MM.1S (cell line): ENCODE results near the gene CD276.

Source experiments
- DNase-seq: peaks from one replicate; pipeline ENCODE4 v3.0.0-alpha.2; 2015
- H2AFZ ChIP-seq: fragments of 300-600 bp; sonication (generic); 2 replicates; pipeline ENCODE4 v1.6.0; 2016; ENCODE audit warnings: antibody characterized with exemption, low read length
- H3F3A ChIP-seq: fragments of 300-600 bp; sonication (generic); 2 replicates; pipeline ENCODE4 v1.6.1; 2016; ENCODE audit warnings: mild to moderate bottlenecking, antibody characterized with exemption, low read length, moderate library complexity, mixed read lengths; ENCODE audit not compliant: insufficient read depth
- H3K27ac ChIP-seq: fragments of 300-600 bp; sonication (generic); 2 replicates; pipeline ENCODE4 v1.5.1; 2016; ENCODE audit warnings: mild to moderate bottlenecking, low read length
- H3K27me3 ChIP-seq: fragments of 300-600 bp; sonication (generic); replicated peaks from 2 replicates; pipeline ENCODE4 v1.6.0; 2016; ENCODE audit warnings: low read length; ENCODE audit not compliant: insufficient read depth
- H3K36me3 ChIP-seq: fragments of 300-600 bp; sonication (generic); replicated peaks from 2 replicates; pipeline ENCODE4 v1.6.1; 2016; ENCODE audit warnings: mild to moderate bottlenecking, low read length, mixed read lengths; ENCODE audit not compliant: insufficient read depth
- H3K4me1 ChIP-seq: fragments of 300-600 bp; sonication (generic); 2 replicates; pipeline ENCODE4 v1.6.1; 2016; ENCODE audit warnings: low read length, mixed read lengths
- H3K4me2 ChIP-seq: fragments of 300-600 bp; sonication (generic); 2 replicates; pipeline ENCODE4 v1.6.0; 2016; ENCODE audit warnings: low read depth, low read length
- H3K4me3 ChIP-seq: fragments of 300-600 bp; sonication (generic); 2 replicates; pipeline ENCODE4 v1.5.1; 2016; ENCODE audit warnings: low read length, mixed read lengths
- H3K79me2 ChIP-seq: fragments of 300-600 bp; sonication (generic); 2 replicates; pipeline ENCODE4 v1.6.1; 2016; ENCODE audit warnings: mixed run types, low read length, mixed read lengths
- H3K9ac ChIP-seq: fragments of 300-600 bp; sonication (generic); 2 replicates; pipeline ENCODE4 v1.6.1; 2016; ENCODE audit warnings: low read length, mixed read lengths
- H3K9me2 ChIP-seq: fragments of 300-600 bp; sonication (generic); replicated peaks from 2 replicates; pipeline ENCODE4 v1.6.1; 2016; ENCODE audit warnings: mild to moderate bottlenecking, low read length, mixed read lengths; ENCODE audit not compliant: insufficient read depth
- H3K9me3 ChIP-seq: fragments of 300-600 bp; sonication (generic); replicated peaks from 2 replicates; pipeline ENCODE4 v1.6.1; 2016; ENCODE audit warnings: mild to moderate bottlenecking, low read length, mixed read lengths; ENCODE audit not compliant: insufficient read depth
- H4K20me1 ChIP-seq: fragments of 300-600 bp; sonication (generic); 2 replicates; pipeline ENCODE4 v1.6.1; 2016; ENCODE audit warnings: mild to moderate bottlenecking, low read length, moderate library complexity, mixed read lengths; ENCODE audit not compliant: insufficient read depth
- EZH2 ChIP-seq: fragments of 300-600 bp; sonication (generic); optimal IDR thresholded peaks from 2 replicates; pipeline ENCODE3; 2017; ENCODE audit warnings: low read depth, mild to moderate bottlenecking, antibody characterized with exemption, low read length, mixed read lengths
- EZH2phosphoT487 ChIP-seq: fragments of 300-600 bp; sonication (generic); IDR thresholded peaks from 2 replicates; pipeline ENCODE4 v1.6.1; 2018; ENCODE audit warnings: antibody characterized with exemption, low read length
- TF ChIP-seq, protein P1 (sequence below): fragments of 300-600 bp; sonication (generic); IDR thresholded peaks from 2 replicates; pipeline ENCODE4 v1.5.1; 2016; ENCODE audit warnings: antibody characterized with exemption, low read length, mixed read lengths

CD276 gene

DNA sequence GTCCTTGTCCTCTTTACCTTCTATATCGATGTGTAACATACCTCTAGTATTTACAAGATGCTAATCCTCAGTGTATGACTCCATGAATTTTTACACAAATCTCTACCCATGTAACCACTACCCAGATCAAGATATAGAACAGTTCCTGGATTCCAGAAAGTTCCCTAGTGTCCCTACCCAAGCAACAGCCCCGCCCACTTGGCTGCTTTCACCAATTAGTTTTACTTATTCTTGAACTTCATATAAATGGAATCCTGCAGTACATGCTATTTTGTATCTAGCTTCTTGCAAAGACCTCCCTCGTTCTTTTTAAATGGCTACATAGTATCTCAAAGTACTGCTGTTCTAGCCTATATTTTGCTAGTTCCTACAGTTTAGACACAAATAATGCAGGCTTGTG, 33.0 kb downstream of the CD276 start:
- no peak for TF ChIP-seq EZH2
- TF ChIP-seq, protein P1, sequence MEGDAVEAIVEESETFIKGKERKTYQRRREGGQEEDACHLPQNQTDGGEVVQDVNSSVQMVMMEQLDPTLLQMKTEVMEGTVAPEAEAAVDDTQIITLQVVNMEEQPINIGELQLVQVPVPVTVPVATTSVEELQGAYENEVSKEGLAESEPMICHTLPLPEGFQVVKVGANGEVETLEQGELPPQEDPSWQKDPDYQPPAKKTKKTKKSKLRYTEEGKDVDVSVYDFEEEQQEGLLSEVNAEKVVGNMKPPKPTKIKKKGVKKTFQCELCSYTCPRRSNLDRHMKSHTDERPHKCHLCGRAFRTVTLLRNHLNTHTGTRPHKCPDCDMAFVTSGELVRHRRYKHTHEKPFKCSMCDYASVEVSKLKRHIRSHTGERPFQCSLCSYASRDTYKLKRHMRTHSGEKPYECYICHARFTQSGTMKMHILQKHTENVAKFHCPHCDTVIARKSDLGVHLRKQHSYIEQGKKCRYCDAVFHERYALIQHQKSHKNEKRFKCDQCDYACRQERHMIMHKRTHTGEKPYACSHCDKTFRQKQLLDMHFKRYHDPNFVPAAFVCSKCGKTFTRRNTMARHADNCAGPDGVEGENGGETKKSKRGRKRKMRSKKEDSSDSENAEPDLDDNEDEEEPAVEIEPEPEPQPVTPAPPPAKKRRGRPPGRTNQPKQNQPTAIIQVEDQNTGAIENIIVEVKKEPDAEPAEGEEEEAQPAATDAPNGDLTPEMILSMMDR: no peak
- no peak for TF ChIP-seq EZH2phosphoT487
- Histone ChIP-seq H2AFZ (no peak overlapping the region), H3K9me3 (no peaks in the 10 kb centered on the region), H3K4me2 (no peak overlapping the region), H3F3A (no peaks in the 10 kb centered on the region), H3K4me1 (no peaks in the 10 kb centered on the region), H4K20me1 (no peaks in the 10 kb centered on the region), H3K36me3 (no peaks in the 10 kb centered on the region), H3K9me2 (no peaks in the 10 kb centered on the region), H3K27ac (no peak overlapping the region), H3K27me3 (no peaks in the 10 kb centered on the region), H3K79me2 (no peaks in the 10 kb centered on the region), H3K9ac (no peak overlapping the region), H3K4me3 (no peak overlapping the region)
- DNase-seq: no peak

DNA sequence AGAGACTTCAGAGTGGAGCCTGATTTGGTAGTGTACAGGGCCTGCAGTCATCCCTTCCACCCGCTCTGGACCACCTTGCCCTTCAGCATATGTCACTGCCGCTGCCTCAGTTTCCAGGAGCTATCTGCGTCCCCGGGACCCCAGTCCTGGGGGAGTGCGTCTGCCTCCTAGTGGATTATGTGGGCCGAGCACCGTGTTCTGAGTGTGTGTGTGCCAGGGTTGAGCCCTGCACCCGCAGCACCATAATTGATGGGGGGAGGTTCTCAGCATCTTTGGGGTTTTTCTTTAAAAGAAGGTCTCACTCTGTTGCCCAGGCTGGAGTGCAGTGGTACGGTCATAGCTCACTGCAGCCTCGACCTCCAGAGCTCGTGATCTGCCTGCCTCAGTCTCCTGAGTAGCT, 33.6 kb downstream of the CD276 start:
- Histone ChIP-seq H3K4me1 (no peaks in the 10 kb centered on the region), H2AFZ (no peak overlapping the region), H3K4me3 (no peak overlapping the region), H3K36me3 (no peaks in the 10 kb centered on the region), H4K20me1 (no peaks in the 10 kb centered on the region), H3K27me3 (no peaks in the 10 kb centered on the region), H3K9me2 (no peaks in the 10 kb centered on the region), H3K9ac (no peak overlapping the region), H3K79me2 (no peaks in the 10 kb centered on the region), H3K9me3 (no peaks in the 10 kb centered on the region), H3K27ac (no peak overlapping the region), H3F3A (no peaks in the 10 kb centered on the region), H3K4me2 (no peak overlapping the region)
- no peak for TF ChIP-seq EZH2
- TF ChIP-seq, protein P1: no peak
- TF ChIP-seq EZH2phosphoT487: no peak
- no peak for DNase-seq

DNA sequence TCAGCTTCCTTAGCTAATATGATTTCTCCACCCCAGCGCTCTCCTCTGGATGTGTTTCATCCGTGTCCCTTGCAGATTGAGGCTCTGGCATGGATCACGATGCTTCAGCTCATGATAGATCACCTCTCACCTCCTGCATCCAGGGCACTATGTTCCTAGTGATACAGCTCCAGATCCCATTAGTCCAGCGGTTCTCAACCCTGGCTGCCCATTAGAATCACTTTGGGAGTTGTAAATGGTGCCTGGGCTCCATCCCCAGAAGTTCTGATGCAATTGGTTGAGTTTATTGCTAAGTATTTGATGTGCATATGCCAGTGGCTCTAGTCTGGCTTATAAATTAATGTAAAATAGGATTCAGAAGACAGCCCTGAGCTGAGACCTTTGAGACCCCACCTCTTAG, 34.5 kb downstream of the CD276 start:
- H3K9me2 ChIP-seq: no peaks in the 10 kb centered on the region
- H3F3A ChIP-seq: no peaks in the 10 kb centered on the region
- no peaks in the 10 kb centered on the region for H3K36me3 ChIP-seq
- H3K4me1 ChIP-seq: no peaks in the 10 kb centered on the region
- no peak overlapping the region for H3K9ac ChIP-seq
- H4K20me1 ChIP-seq: no peaks in the 10 kb centered on the region
- no peak for TF ChIP-seq EZH2
- TF ChIP-seq, protein P1: no peak
- no peak for TF ChIP-seq EZH2phosphoT487
- H3K79me2 ChIP-seq: no peaks in the 10 kb centered on the region
- no peak overlapping the region for H3K4me2 ChIP-seq
- no peak for DNase-seq
- H3K9me3 ChIP-seq: no peaks in the 10 kb centered on the region
- H3K4me3 ChIP-seq: no peak overlapping the region
- no peak overlapping the region for H2AFZ ChIP-seq
- no peaks in the 10 kb centered on the region for H3K27me3 ChIP-seq
- no peak overlapping the region for H3K27ac ChIP-seq
